HepG2 (cell line): ENCODE data around the gene FAM174C. TPM values are rescaled to one million over a fixed set of nuclear protein-coding genes. Genes with fewer than 3 reads are reported as not detected.

Source experiments
- ARNT ChIP-seq: fragments of 450-650 bp; IDR thresholded peaks from 2 replicates; pipeline ENCODE4 v1.6.1; 2017
- ATAD3A ChIP-seq: sonication (generic); formaldehyde crosslinking; IDR thresholded peaks from 2 replicates; pipeline ENCODE4 v1.4.0; 2020; ENCODE audit warnings: missing genetic modification reagents
- ATF6 ChIP-seq: sonication (generic); formaldehyde crosslinking; conservative IDR thresholded peaks from 2 replicates; pipeline ENCODE4 v1.4.0; 2020; ENCODE audit warnings: missing genetic modification reagents
- DNMT1 ChIP-seq: sonication (generic); formaldehyde crosslinking; IDR thresholded peaks from 2 replicates; pipeline ENCODE4 v1.5.1; 2020; ENCODE audit warnings: mild to moderate bottlenecking, missing genetic modification reagents
- DNMT3B ChIP-seq: conservative IDR thresholded peaks from 2 replicates; pipeline ENCODE4 v1.6.1; 2016; ENCODE audit warnings: missing biosample characterization, control low read depth
- E2F5 ChIP-seq: sonication (generic); formaldehyde crosslinking; conservative IDR thresholded peaks from 2 replicates; pipeline ENCODE4 v1.4.0; 2020; ENCODE audit warnings: missing genetic modification reagents
- ELF4 ChIP-seq: sonication (generic); formaldehyde crosslinking; IDR thresholded peaks from 2 replicates; pipeline ENCODE4 v1.5.0; 2020; ENCODE audit warnings: missing genetic modification reagents, mild to moderate bottlenecking, moderate library complexity, borderline replicate concordance
- HCFC1 ChIP-seq: fragments of 150-350 bp; IDR thresholded peaks from 2 replicates; pipeline ENCODE4 v1.6.1; 2014; ENCODE audit warnings: low read depth, low read length
- HDAC2 ChIP-seq: sonication (generic); formaldehyde crosslinking; IDR thresholded peaks from 2 replicates; pipeline ENCODE4 v1.4.0; 2020; ENCODE audit warnings: missing genetic modification reagents
- HOXA9 ChIP-seq: sonication (generic); formaldehyde crosslinking; IDR thresholded peaks from 2 replicates; pipeline ENCODE4 v1.8.1; 2022; ENCODE audit warnings: missing genetic modification reagents, mild to moderate bottlenecking, moderate library complexity, borderline replicate concordance
- LCORL ChIP-seq, 2 experiments: fragments of 450-650 bp in 1 of 2; sonication (generic) in 1 of 2; formaldehyde crosslinking in 1 of 2; IDR thresholded peaks; 2 replicates each; pipeline versions ENCODE4 v1.5.0 to v1.6.1; 2017 to 2020; ENCODE audit warnings: antibody characterized with exemption in 1 of 2, missing genetic modification reagents in 1 of 2
- MED13 ChIP-seq: sonication (generic); formaldehyde crosslinking; IDR thresholded peaks from 2 replicates; pipeline ENCODE4 v1.5.0; 2020; ENCODE audit warnings: missing genetic modification reagents
- MEIS2 ChIP-seq: sonication (generic); formaldehyde crosslinking; IDR thresholded peaks from 2 replicates; pipeline ENCODE4 v1.9.0; 2021; ENCODE audit warnings: mild to moderate bottlenecking, missing genetic modification reagents
- MIER3 ChIP-seq: IDR thresholded peaks from 2 replicates; pipeline ENCODE4 v1.6.1; 2016; ENCODE audit warnings: missing compliant biosample characterization, borderline replicate concordance
- MLXIP ChIP-seq: sonication (generic); formaldehyde crosslinking; IDR thresholded peaks from 2 replicates; pipeline ENCODE4 v1.9.0; 2021; ENCODE audit warnings: missing genetic modification reagents, borderline replicate concordance
- PCBP2 ChIP-seq: fragments of 200-400 bp; formaldehyde crosslinking; optimal IDR thresholded peaks from 2 replicates; pipeline ENCODE3; 2018; ENCODE audit warnings: low read length, low read depth; ENCODE audit not compliant: poor library complexity, severe bottlenecking
- PITX1 ChIP-seq: sonication (generic); formaldehyde crosslinking; IDR thresholded peaks from 2 replicates; pipeline ENCODE4 v1.5.1; 2020; ENCODE audit warnings: mild to moderate bottlenecking, missing genetic modification reagents
- RFXANK ChIP-seq: IDR thresholded peaks from 2 replicates; pipeline ENCODE4 v1.6.1; 2016
- SIN3B ChIP-seq: fragments of 150-350 bp; IDR thresholded peaks from 2 replicates; pipeline ENCODE4 v1.6.1; 2014; ENCODE audit warnings: low read length
- SYNCRIP ChIP-seq: fragments of 200-400 bp; formaldehyde crosslinking; IDR thresholded peaks from 2 replicates; pipeline ENCODE4 v1.6.1; 2018; ENCODE audit warnings: mild to moderate bottlenecking, low read depth, low read length; ENCODE audit not compliant: insufficient read depth
- ZFP41 ChIP-seq: sonication (generic); formaldehyde crosslinking; IDR thresholded peaks from 2 replicates; pipeline ENCODE4 v1.4.0; 2020; ENCODE audit warnings: mild to moderate bottlenecking, missing genetic modification reagents, borderline replicate concordance
- ZNF101 ChIP-seq: sonication (generic); formaldehyde crosslinking; IDR thresholded peaks from 2 replicates; pipeline ENCODE4 v1.4.0; 2020; ENCODE audit warnings: mild to moderate bottlenecking, low read depth, missing genetic modification reagents, borderline replicate concordance
- ZNF33B ChIP-seq: sonication (generic); formaldehyde crosslinking; IDR thresholded peaks from 2 replicates; pipeline ENCODE4 v1.5.1; 2020; ENCODE audit warnings: mild to moderate bottlenecking, missing genetic modification reagents
- ZNF546 ChIP-seq: sonication (generic); formaldehyde crosslinking; conservative IDR thresholded peaks from 2 replicates; pipeline ENCODE4 v1.8.1; 2023; ENCODE audit warnings: mild to moderate bottlenecking, missing genetic modification reagents
- ZNF616 ChIP-seq: sonication (generic); formaldehyde crosslinking; IDR thresholded peaks from 2 replicates; pipeline ENCODE4 v1.5.0; 2020; ENCODE audit warnings: low read depth, mild to moderate bottlenecking, missing genetic modification reagents
- polyA plus RNA-seq, 8 experiments: library from polyadenylated mRNA; depleted of rRNA in 3 of 8; stranded (reverse) in 7 of 8; unstranded in 1 of 8; fragments of >200 nt; fragmentation: Illumina TruSeq in 4 of 8; extraction: Trizol in 4 of 8; gene quantifications; 2 replicates each; pipeline versions ENCODE4 v1.2.1 to v1.2.3, GENCODE V29; 2011 to 2016; ENCODE audit warnings: low read depth in 4 of 8, missing spikeins in 1 of 8, mixed read lengths in 1 of 8; ENCODE audit not compliant: insufficient read depth in 1 of 8
- total RNA-seq, 5 experiments: library from RNA; depleted of rRNA; stranded (reverse); fragments of >200 nt; fragmentation: Illumina TruSeq; extraction: Trizol; gene quantifications; 2 replicates each; pipeline ENCODE4 v1.2.3, GENCODE V29; 2016; ENCODE audit warnings: low read depth in 1 of 5

FAM174C gene
- total and polyA plus RNA-seq, 2 of the 13 experiments (the other 11 are each of a cell fraction or from before 2014, with no cell fraction given) = 19.5 to 31.3 TPM

- TF ChIP-seq MLXIP (no peak), DNMT3B (no peak), ATF6 (no peak), HCFC1 (no peak), ELF4 (CRISPR knock-in tag) (no peak), ATAD3A (CRISPR knock-in tag) (no peak), ZFP41 (no peak; the same call in 1 of the 2 replicates), PCBP2 (no peak), ZNF616 (CRISPR knock-in tag) (0 out of 2 replicates have a peak, but pooled peaks have one; percentile 37), MED13 (CRISPR knock-in tag) (0 out of 2 replicates have a peak, but pooled peaks have one; percentile 59), MIER3 (CRISPR knock-in tag) (no peak), ZNF101 (CRISPR knock-in tag) (no peak), MEIS2 (no peak), HDAC2 (no peak; the same call in 1 of the 2 replicates), HOXA9 (no peak), ARNT (no peak), ZNF33B (CRISPR knock-in tag) (no peak), LCORL (IDR thresholded peaks at IDR 0.05) (no peak), LCORL (CRISPR knock-in tag; IDR thresholded peaks at IDR 0.05) (peak; percentile 1), SIN3B (0 out of 2 replicates have a peak, but pooled peaks have one; percentile 31), SYNCRIP (no peak), ZNF546 (CRISPR knock-in tag) (0 out of 2 replicates have a peak, but pooled peaks have one; percentile 56), PITX1 (CRISPR knock-in tag) (no peak), E2F5 (CRISPR knock-in tag) (peak; percentile 58; the same call in 1 of the 2 replicates), DNMT1 (no peak), RFXANK (CRISPR knock-in tag) (no peak)
Measured at GRCh38 chr19:1260749-1261537, 14.4 kb upstream of the FAM174C start (continued).
